Measurements from ENCODE around the gene PRR9. TPM values are rescaled to one million over a fixed set of nuclear protein-coding genes. Genes with fewer than 3 reads are reported as not detected.
"Not testable (repeated sequence)": the region's sequence is repeated elsewhere in the genome, so short reads cannot be mapped to it uniquely, and the experiment has no call there.

The PRR9 gene, protein sequence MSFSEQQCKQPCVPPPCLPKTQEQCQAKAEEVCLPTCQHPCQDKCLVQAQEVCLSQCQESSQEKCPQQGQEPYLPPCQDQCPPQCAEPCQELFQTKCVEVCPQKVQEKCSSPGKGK
- not detected for total RNA-seq

DNA sequence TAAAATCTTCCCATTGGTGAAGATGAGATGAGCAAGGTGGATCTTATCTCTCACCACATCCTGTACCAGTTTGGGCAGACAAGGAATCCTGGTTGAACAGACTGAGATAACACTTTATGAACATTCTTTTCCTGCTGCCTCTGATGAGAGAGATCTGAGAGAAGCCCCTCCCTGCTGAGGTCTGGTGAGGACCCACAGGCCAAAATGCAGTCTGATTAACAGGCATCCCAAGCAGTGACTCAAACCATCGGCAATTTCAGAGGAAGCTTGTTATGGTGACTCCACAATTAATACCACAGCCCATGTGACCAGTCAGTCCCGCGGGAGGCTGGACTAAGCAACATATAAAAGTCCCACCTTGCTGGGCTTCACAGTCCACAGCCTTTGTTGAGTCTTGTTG, at the start of gene PRR9:
Gene PRR9, plus strand, starts transcription at position 373 of the 400 bp plus-strand sequence. CDS start 561 bp downstream, outside the sequence.
- DNase-seq (ENCODE audit: low spot score in 2 of 2), result no peak
- Mint-ChIP-seq H3K36me3 (no peaks in the 10 kb centered on the region), H3K27ac (no peak within 1 kb of the TSS), H3K9me3 (no peaks in the 10 kb centered on the region)
- peak in 1 of 2 donors; percentile 39 for ATAC-seq

DNA sequence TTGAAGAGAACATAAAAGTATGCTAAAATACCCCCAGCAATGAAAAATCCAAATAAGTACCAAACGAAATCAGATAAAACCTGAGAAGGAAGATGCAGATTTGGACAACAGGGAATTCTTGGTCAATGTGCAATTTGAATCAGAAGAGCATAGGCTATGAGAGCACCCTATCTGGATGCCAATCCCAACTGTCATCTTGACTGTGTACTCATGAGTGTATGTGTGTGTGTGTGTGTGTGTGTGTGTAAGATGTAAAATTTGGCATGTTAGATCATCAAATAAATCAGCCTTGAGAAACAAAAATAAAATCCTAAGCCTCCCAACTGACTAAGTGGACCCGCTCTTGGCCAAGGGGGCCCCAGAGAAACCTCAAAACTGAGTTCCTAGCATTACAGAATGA, 48.7 kb upstream of the PRR9 start:
- ATAC-seq (no peak), DNase-seq (ENCODE audit: low spot score in 2 of 2) (no peak)
- Mint-ChIP-seq H3K27ac (no peak overlapping the region), H3K9me3 (no peaks in the 10 kb centered on the region), H3K36me3 (no peaks in the 10 kb centered on the region)

DNA sequence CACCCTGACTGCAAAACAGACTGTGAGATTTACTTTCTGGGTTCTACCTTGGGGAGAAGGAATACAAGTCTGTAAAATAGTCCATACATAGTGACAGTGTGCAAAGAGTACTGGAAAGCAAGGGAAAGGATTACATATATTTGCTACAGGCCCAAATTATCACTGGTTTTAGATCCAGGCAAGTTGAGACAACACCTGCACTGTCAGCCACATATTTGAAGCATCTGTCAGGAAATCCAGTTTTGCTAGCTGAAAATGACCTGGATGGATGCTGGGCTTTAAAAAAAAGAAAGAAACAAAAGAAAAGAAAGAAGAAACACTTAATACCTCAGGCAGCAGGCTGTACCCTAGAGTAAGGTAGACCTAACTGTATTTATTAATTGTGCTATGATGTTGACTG, 42.8 kb upstream of the PRR9 start:
- no peak overlapping the region for H3K27ac Mint-ChIP-seq
- ATAC-seq (no peak), DNase-seq (ENCODE audit: low spot score in 2 of 2) (no peak)
- no peaks in the 10 kb centered on the region for H3K9me3 Mint-ChIP-seq
- H3K36me3 Mint-ChIP-seq, result no peaks in the 10 kb centered on the region

DNA sequence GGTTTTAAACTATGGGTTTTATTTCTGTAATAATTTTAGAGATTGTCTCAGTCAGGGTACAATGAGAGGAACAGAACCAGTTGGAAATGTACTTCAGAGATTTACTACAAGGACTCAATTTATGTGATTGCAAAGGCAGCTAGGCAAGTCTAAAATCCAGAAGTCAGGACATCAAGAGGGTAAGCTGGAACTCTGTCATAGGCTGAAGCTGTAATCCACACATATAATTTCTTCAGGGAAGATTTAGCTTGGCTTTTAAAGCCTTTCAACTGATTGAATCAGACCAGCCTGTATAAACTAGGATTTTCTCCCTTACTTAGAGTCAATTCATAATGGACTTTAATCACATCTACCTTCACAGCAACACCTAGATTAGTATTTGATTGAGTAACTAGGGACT, 38.5 kb upstream of the PRR9 start:
- Mint-ChIP-seq H3K9me3 (no peaks in the 10 kb centered on the region), H3K36me3 (no peaks in the 10 kb centered on the region), H3K27ac (no peak overlapping the region)
- no peak for DNase-seq (ENCODE audit: low spot score in 2 of 2)
- ATAC-seq, result no peak

DNA sequence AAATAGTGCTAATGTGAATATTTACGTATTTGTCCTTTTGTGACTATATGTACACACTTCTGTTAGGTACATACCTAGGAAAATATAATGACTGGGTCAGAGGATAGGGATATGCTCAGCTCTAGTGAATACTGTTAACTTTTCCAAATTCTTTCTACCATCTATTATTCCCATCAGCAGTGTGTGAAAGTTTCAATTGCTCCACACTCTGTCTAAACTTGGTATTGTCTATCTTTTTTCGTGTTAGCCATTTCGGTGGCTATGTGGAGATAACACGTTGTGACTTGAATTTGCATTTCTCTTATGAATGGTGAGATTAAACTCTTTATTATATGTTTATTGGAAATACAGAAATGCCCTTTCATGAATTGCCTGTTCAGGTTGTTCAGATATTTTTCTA, 36.8 kb upstream of the PRR9 start:
- no peak for DNase-seq (ENCODE audit: low spot score in 2 of 2)
- ATAC-seq, result no peak
- Mint-ChIP-seq H3K36me3 (peaks cover 1 to 4% of the 10 kb centered on the region in 2 donors), H3K9me3 (peaks cover 3% of the 10 kb centered on the region in 2 donors), H3K27ac (no peak overlapping the region)

DNA sequence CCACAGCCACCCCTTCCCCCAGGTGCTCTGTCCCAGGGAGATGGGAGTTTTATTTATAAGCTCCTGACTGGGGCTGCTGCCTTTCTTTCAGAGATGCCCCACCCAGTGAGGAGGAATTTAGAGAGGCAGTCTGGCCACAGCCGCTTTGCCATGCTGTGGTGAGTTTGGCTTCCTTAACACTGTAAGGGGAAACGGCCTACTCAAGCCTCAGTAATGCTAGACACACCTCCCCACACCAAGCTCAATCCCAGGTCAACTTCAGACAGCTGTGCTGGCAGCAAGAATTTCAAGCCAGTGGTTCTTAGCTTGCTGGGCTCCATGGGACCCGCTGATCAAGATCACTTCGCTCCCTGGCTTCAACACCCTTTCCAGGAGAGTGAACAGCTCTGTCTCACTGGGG, 29.1 kb upstream of the PRR9 start:
- not testable (repeated sequence) for H3K27ac Mint-ChIP-seq; ATAC-seq; DNase-seq (ENCODE audit: low spot score in 2 of 2)
- H3K9me3 Mint-ChIP-seq, result peaks cover 12 to 14% of the 10 kb centered on the region in 2 donors
- H3K36me3 Mint-ChIP-seq, result peaks cover 18 to 22% of the 10 kb centered on the region in 2 donors

DNA sequence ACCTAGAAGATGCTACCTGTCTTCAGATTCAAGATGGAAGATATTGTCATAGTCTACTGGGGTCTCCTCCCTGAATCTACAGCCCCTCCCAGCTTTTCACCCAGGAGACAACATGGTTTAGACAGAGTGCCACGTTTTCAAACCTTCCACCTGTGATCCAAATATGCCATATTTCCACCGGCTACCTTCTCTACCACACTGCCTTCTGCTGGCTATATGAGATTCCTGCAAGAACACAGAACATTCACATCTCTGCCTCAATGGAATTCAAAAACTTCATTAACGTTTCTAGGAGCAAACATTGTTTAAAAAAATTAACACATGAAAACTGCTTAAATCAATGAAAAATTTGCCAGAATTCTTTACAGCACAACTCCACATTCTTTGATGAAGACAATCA, 27.0 kb upstream of the PRR9 start:
- peaks cover 10 to 13% of the 10 kb centered on the region in 2 donors for H3K9me3 Mint-ChIP-seq
- ATAC-seq (no peak), DNase-seq (ENCODE audit: low spot score in 2 of 2) (no peak)
- peaks cover 16 to 22% of the 10 kb centered on the region in 2 donors for H3K36me3 Mint-ChIP-seq
- no peak overlapping the region for H3K27ac Mint-ChIP-seq

DNA sequence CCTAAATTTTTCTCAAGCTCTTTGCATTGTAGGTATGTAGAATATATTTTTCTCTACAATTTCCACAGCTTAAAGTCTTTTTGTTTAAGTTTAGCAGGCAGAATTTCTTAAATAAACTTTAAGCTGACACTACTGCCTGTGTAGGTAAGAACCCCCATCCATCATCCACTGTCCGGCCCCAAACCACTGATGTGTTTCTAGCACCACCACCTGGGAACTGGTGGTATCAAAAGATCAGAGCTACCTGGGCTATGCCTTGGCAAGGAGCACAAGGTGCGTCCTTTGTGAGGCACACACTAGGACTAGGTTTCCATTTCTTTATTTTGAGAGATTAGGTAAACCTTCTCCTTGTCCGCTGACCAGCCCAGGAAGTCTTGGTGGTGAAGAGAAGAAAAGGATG, 24.7 kb upstream of the PRR9 start:
- no peak for DNase-seq (ENCODE audit: low spot score in 2 of 2)
- H3K36me3 Mint-ChIP-seq, result peaks cover 0 to 2% of the 10 kb centered on the region in 2 donors
- H3K27ac Mint-ChIP-seq, result no peak overlapping the region
- no peaks in the 10 kb centered on the region for H3K9me3 Mint-ChIP-seq
- no peak for ATAC-seq

DNA sequence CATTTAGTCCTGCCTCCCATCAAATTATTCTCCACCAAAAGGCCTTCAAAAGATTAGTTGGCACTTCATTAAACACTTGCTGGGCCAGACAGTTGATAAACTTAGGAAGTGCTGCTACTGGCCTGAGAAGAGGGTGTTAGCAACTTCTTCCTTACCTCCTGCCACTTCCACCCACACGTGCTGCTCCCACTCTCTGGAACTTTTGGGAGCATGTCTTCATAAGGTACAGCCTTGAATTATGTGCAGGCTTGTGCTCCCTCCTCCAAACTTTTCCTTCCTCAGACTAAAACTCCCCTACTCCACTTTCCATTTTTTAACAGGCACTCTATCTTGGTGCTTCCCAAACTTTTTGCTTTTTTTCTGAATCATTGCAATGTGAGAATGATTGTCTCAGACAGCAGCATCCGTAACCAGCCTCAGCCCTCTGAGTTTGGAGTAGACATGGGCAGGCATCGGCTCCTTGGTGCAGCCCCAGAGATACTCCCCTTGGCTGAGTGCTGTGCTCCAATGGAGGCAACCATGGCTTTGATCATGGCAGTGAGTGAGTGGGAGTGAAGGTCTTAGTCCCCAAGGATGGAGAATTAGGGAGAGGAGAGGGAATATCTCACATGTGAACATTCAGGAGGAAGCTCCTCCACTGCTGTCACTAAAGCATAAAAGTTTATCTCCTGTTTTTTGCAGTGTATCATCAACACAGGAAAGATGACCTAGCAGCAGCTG, 22.9 kb upstream of the PRR9 start:
- ATAC-seq (no peak), DNase-seq (ENCODE audit: low spot score in 2 of 2) (no peak)
- Mint-ChIP-seq H3K36me3 (no peaks in the 10 kb centered on the region), H3K9me3 (no peaks in the 10 kb centered on the region), H3K27ac (no peak overlapping the region)

DNA sequence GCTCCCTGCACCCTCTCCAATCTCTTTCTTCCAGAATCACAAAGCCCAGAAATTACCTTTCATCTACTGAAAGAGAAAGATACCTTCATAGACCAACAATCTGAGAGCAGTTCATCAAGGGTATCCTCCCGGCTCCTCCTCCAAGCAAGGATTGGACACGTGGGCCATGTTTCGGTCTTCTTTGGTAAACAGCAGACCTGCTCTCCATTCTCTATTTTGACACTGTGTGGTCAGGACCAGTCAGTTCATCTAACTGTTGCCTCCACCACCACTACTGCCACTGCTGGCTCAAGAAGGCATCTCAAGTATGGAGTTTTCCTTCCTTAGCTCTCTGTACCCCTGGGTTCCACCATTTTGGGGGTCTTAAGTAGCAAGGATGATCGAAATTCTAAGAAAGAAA, 22.2 kb upstream of the PRR9 start:
- ATAC-seq, result no peak
- Mint-ChIP-seq H3K27ac (no peak overlapping the region), H3K9me3 (no peaks in the 10 kb centered on the region), H3K36me3 (no peaks in the 10 kb centered on the region)
- no peak for DNase-seq (ENCODE audit: low spot score in 2 of 2)

DNA sequence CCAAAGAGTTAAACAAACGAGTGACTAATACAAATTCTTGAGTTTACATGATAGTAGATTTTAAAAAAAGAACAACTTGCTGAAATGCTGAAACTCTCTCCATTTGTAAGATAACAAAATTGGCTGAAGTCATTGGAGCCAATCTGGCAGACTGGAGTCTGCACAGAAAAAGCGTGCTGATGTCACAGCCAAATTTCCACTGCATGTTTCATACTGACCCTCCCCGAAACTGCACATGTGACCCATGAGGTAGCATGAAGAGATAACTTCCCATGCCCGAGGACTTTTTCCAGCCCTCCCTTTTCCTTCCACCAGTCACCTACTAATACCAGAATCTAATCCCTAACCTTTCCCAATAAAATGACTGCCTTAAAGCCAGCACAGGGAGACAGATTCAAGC, 15.4 kb upstream of the PRR9 start:
- H3K27ac Mint-ChIP-seq, result no peak overlapping the region
- no peak for DNase-seq (ENCODE audit: low spot score in 2 of 2)
- no peak for ATAC-seq
- no peaks in the 10 kb centered on the region for H3K9me3 Mint-ChIP-seq
- H3K36me3 Mint-ChIP-seq, result no peaks in the 10 kb centered on the region

DNA sequence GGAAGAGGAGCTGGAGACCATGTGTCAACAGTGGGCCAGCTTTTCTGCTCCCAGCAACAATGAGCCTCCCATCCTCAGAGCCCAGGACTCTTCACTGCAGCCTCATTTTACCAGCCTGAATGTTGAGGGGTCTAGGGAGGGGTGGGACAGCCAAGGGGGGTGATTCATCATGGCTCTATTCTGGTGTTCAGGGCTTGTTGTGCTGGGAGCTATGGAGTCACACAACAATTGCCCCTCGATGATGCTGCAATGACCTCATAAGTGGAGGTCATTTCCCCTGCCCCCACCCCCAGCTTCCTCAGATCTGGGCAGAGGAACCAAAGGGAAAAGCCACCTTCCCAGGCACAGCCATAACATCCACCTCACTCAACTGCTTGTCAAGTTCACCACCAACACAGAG, 14.3 kb upstream of the PRR9 start, which contains the start of gene LELP1:
Gene LELP1, plus strand, starts transcription at position 301 of the 400 bp plus-strand sequence. CDS start 1,278 bp downstream, outside the sequence.
- peak within 1 kb of the TSS in 1 of 2 donors; percentile 15 for H3K27ac Mint-ChIP-seq
- no peaks in the 10 kb centered on the region for H3K9me3 Mint-ChIP-seq
- ATAC-seq (no peak), DNase-seq (ENCODE audit: low spot score in 2 of 2) (no peak)
- H3K36me3 Mint-ChIP-seq, result no peaks in the 10 kb centered on the region

DNA sequence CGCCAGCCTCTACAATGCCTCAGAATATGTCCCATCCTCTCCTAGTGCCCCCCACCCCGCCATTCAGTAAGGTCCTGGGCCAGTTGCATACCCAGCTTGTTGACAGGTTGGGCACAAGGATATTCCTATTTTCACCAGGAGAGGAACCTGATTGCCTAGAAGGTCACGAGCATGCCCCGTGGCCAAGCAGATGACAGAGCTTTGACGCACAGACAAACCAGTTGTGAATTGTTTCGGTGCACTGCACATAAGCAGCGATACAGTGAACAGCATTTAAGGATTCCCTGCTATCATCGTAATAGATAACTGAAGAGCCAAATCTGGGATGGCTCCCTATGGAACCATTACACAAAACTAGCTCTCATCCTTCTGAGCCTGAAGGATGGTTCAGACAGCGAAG, 10.8 kb upstream of the PRR9 start:
- Mint-ChIP-seq H3K9me3 (no peaks in the 10 kb centered on the region), H3K27ac (no peak overlapping the region), H3K36me3 (no peaks in the 10 kb centered on the region)
- DNase-seq (ENCODE audit: low spot score in 2 of 2), result no peak
- no peak for ATAC-seq

DNA sequence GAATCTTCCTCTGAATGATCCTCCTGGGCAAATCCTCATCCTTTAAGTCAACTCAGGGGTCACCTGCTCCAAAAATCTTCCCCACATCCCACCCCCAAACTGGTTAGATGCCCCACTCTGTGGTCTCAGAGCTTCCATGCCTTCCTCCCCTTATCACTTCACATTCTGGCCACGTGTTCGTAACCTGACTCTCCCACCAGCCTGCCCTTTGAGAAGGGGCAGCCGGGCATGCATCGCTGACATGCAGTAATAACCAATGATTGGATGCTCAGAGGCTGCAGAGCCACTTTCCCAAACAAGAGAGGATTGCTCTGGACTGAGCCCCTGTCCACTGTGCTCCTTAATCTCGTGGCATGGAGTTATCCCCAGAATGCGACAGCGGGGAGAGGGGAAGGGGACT, 7.2 kb upstream of the PRR9 start:
- no peak for DNase-seq (ENCODE audit: low spot score in 2 of 2)
- no peaks in the 10 kb centered on the region for H3K36me3 Mint-ChIP-seq
- H3K27ac Mint-ChIP-seq, result no peak overlapping the region
- ATAC-seq, result no peak
- no peaks in the 10 kb centered on the region for H3K9me3 Mint-ChIP-seq

DNA sequence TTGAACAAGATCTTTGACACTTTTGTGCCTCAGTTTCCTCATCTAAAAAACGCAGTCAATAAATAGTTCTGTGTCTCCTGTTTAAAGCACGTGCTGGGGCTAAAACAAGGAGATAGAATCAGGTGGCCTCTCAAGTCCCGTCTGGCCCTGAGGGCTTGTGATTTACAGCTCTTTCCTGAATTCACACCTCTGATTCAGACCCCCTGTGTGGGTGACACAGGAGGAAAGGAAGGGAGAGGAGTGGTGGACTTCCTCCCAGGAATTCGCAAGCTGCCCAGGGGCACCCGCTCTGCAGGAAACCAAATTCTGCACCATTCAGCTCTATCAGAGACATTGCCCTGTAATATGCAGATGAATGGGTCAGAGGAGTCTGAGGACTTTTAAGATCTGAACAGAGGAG, 5.2 kb upstream of the PRR9 start:
- Mint-ChIP-seq H3K9me3 (no peaks in the 10 kb centered on the region), H3K36me3 (no peaks in the 10 kb centered on the region), H3K27ac (no peak overlapping the region)
- DNase-seq (ENCODE audit: low spot score in 2 of 2), result no peak
- no peak for ATAC-seq

DNA sequence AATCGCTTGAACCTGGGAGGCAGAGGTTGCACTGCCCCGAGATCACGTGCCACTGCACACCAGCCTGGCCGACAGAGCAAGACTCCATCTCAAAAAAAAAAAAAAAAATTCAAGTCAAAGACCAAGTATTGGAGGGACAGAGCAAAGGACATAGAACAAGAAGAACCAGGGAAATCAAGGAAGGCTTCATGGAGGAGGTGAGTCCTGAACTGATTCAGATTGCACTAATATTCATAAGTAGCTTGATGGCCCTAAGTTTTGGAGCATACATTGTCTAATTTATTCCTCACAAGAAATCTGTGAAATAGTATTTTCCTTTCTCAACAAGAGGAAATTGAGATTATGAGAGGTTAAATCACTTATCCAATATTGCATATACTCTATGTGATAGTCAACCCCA, 3.9 kb upstream of the PRR9 start:
- no peak overlapping the region for H3K27ac Mint-ChIP-seq
- H3K9me3 Mint-ChIP-seq, result no peaks in the 10 kb centered on the region
- ATAC-seq, result no peak
- H3K36me3 Mint-ChIP-seq, result no peaks in the 10 kb centered on the region
- no peak for DNase-seq (ENCODE audit: low spot score in 2 of 2)

DNA sequence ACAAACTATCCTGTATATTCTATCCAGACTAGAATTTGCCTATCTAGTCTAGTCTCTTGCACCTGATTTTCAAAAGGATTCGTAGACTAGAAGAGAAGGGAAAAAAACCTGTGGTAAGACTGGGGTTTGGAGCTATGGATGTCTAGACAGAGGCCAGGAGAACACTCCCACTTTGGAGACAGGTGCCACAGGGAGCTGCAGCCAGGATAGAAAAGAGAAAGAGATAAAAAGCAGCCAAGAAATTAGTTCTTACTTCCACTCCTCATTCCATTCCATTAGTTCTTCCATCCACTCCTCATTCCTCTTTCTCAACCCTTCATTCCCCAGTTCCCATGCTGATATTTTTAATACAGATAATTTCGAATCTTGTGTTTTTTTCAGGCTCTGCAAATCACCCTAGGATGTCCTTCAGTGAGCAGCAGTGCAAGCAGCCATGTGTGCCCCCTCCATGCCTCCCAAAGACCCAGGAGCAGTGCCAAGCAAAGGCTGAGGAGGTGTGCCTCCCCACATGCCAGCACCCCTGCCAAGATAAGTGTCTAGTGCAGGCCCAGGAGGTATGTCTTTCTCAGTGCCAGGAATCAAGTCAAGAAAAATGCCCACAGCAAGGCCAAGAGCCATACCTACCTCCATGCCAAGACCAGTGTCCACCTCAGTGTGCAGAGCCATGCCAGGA, 496 bp downstream of the PRR9 start:
- Mint-ChIP-seq H3K27ac (no peak overlapping the region), H3K9me3 (no peaks in the 10 kb centered on the region), H3K36me3 (no peaks in the 10 kb centered on the region)
- no peak for ATAC-seq
- no peak for DNase-seq (ENCODE audit: low spot score in 2 of 2)

All from activated naive CD4-positive, alpha-beta T cell treated with anti-CD3 and anti-CD28 coated beads, Interleukin-2, amount 50 U/mL, for 72 hours (primary cell).